ENCODE results near the gene ADCY10. TPM values are rescaled to one million over a fixed set of nuclear protein-coding genes. Genes with fewer than 3 reads are reported as not detected.
"Not testable (repeated sequence)": the region's sequence is repeated elsewhere in the genome, so short reads cannot be mapped to it uniquely, and the experiment has no call there.

The ADCY10 gene
- total and polyA plus RNA-seq, 9 of the 15 experiments (the other 6 are each of a cell fraction or from before 2014, with no cell fraction given): 0.08 to 0.86 (median 0.22) TPM

DNA sequence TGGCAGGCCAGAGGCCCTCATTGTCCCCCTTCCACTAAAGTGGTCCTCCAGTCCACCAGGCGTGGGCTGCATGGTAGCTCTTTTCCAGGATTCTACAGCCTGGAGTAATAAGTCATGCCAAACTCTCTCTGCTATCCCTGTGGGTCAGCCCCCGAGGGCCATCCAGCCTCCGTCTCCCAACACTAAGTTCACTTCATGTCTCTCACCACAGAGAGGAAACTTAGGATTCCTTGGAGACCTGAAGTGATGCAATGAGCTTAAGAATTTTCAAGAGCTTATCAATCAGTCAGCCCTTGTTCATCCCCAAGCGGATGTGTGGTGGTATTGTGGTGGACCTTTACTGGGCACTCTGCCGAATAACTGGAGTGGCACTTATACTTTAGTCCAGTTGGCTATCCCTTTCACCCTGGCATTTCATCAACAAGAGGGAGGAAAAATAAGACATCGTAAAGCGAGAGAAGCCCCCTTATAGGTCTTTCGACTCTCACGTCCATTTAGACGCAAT, 48.1 kb downstream of the ADCY10 start (continued):
- TF ChIP-seq SUPT5H (IDR thresholded peaks at IDR 0.05): peak; percentile 52
- TF ChIP-seq RAD21 (CRISPR knock-in tag; conservative IDR thresholded peaks at IDR 0.05 in 1 of 2, IDR thresholded peaks at IDR 0.05 in 1 of 2): peak; percentile 19 to 58; a peak in 2 of 4 replicates
- peak in 1 of 2 experiments; percentile 60; a peak in 2 of 4 replicates for TF ChIP-seq HDAC1 (IDR thresholded peaks at IDR 0.05)
- TF ChIP-seq, protein P1, sequence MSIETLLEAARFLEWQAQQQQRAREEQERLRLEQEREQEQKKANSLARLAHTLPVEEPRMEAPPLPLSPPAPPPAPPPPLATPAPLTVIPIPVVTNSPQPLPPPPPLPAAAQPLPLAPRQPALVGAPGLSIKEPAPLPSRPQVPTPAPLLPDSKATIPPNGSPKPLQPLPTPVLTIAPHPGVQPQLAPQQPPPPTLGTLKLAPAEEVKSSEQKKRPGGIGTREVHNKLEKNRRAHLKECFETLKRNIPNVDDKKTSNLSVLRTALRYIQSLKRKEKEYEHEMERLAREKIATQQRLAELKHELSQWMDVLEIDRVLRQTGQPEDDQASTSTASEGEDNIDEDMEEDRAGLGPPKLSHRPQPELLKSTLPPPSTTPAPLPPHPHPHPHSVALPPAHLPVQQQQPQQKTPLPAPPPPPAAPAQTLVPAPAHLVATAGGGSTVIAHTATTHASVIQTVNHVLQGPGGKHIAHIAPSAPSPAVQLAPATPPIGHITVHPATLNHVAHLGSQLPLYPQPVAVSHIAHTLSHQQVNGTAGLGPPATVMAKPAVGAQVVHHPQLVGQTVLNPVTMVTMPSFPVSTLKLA (conservative IDR thresholded peaks at IDR 0.05): peak in 1 of 2 experiments; percentile 57; a peak in 2 of 4 replicates
- TF ChIP-seq STAT5B (CRISPR knock-in tag; IDR thresholded peaks at IDR 0.05): 0 out of 2 replicates have a peak, but pooled peaks have one; percentile 4
- TF ChIP-seq, protein P2, sequence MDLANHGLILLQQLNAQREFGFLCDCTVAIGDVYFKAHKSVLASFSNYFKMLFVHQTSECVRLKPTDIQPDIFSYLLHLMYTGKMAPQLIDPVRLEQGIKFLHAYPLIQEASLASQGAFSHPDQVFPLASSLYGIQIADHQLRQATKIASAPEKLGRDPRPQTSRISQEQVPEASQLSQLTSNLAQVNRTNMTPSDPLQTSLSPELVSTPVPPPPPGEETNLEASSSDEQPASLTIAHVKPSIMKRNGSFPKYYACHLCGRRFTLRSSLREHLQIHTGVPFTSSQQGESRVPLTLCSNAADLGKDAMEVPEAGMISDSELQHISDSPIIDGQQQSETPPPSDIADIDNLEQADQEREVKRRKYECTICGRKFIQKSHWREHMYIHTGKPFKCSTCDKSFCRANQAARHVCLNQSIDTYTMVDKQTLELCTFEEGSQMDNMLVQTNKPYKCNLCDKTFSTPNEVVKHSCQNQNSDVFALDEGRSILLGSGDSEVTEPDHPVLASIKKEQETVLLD (IDR thresholded peaks at IDR 0.05): peak; percentile 35; the same call in 1 of the 2 replicates
- TF ChIP-seq, protein P3, sequence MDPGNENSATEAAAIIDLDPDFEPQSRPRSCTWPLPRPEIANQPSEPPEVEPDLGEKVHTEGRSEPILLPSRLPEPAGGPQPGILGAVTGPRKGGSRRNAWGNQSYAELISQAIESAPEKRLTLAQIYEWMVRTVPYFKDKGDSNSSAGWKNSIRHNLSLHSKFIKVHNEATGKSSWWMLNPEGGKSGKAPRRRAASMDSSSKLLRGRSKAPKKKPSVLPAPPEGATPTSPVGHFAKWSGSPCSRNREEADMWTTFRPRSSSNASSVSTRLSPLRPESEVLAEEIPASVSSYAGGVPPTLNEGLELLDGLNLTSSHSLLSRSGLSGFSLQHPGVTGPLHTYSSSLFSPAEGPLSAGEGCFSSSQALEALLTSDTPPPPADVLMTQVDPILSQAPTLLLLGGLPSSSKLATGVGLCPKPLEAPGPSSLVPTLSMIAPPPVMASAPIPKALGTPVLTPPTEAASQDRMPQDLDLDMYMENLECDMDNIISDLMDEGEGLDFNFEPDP (CRISPR knock-in tag; IDR thresholded peaks at IDR 0.05): 0 out of 2 replicates have a peak, but pooled peaks have one; percentile 38
- TF ChIP-seq ETV1 (tag; conservative IDR thresholded peaks at IDR 0.05; ENCODE audit: low read depth): peak; percentile 90
- TF ChIP-seq, protein P4, sequence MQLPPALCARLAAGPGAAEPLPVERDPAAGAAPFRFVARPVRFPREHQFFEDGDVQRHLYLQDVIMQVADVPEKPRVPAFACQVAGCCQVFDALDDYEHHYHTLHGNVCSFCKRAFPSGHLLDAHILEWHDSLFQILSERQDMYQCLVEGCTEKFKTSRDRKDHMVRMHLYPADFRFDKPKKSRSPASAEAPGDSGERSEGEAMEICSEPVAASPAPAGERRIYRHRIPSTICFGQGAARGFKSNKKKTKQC (CRISPR knock-in tag; IDR thresholded peaks at IDR 0.05): peak; percentile 44; the same call in 1 of the 2 replicates
- TF ChIP-seq MEF2D (tag; conservative IDR thresholded peaks at IDR 0.05; ENCODE audit: low read depth): peak; percentile 39; the same call in 1 of the 2 replicates
- peak; percentile 47; the same call in 1 of the 2 replicates for TF ChIP-seq JUND (IDR thresholded peaks at IDR 0.05; ENCODE audit: borderline replicate concordance, low read depth, low read length)
- TF ChIP-seq JUND (tag; IDR thresholded peaks at IDR 0.05; ENCODE audit: borderline replicate concordance, low read depth, low read length): not testable (repeated sequence)
- peak; percentile 99 for TF ChIP-seq CEBPG (CRISPR knock-in tag; IDR thresholded peaks at IDR 0.05)
- TF ChIP-seq CEBPG (tag; conservative IDR thresholded peaks at IDR 0.05 in 1 of 2, IDR thresholded peaks at IDR 0.05 in 1 of 2): peak; percentile 92 to 94
- peak in 1 of 2 experiments; percentile 73; a peak in 2 of 4 replicates for TF ChIP-seq ARNT (IDR thresholded peaks at IDR 0.05)
- TF ChIP-seq, protein P5, sequence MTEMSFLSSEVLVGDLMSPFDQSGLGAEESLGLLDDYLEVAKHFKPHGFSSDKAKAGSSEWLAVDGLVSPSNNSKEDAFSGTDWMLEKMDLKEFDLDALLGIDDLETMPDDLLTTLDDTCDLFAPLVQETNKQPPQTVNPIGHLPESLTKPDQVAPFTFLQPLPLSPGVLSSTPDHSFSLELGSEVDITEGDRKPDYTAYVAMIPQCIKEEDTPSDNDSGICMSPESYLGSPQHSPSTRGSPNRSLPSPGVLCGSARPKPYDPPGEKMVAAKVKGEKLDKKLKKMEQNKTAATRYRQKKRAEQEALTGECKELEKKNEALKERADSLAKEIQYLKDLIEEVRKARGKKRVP (CRISPR knock-in tag; IDR thresholded peaks at IDR 0.05): peak; percentile 93
- TF ChIP-seq, protein P6, sequence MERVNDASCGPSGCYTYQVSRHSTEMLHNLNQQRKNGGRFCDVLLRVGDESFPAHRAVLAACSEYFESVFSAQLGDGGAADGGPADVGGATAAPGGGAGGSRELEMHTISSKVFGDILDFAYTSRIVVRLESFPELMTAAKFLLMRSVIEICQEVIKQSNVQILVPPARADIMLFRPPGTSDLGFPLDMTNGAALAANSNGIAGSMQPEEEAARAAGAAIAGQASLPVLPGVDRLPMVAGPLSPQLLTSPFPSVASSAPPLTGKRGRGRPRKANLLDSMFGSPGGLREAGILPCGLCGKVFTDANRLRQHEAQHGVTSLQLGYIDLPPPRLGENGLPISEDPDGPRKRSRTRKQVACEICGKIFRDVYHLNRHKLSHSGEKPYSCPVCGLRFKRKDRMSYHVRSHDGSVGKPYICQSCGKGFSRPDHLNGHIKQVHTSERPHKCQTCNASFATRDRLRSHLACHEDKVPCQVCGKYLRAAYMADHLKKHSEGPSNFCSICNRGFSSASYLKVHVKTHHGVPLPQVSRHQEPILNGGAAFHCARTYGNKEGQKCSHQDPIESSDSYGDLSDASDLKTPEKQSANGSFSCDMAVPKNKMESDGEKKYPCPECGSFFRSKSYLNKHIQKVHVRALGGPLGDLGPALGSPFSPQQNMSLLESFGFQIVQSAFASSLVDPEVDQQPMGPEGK (CRISPR knock-in tag; IDR thresholded peaks at IDR 0.05; ENCODE audit: borderline replicate concordance): 0 out of 2 replicates have a peak, but pooled peaks have one; percentile 35
- peak; percentile 69 for TF ChIP-seq ARID1B (IDR thresholded peaks at IDR 0.05)
- peak; percentile 39; the same call in 1 of the 2 replicates for TF ChIP-seq FOXP1 (CRISPR knock-in tag; IDR thresholded peaks at IDR 0.05)
